Measurements from ENCODE around the gene TMEM91. TPM values are rescaled to one million over a fixed set of nuclear protein-coding genes. Genes with fewer than 3 reads are reported as not detected.

Gene TMEM91
- total and polyA plus RNA-seq, 2 experiments from 2014 or later, result 27.5 to 51.8 TPM

DNA sequence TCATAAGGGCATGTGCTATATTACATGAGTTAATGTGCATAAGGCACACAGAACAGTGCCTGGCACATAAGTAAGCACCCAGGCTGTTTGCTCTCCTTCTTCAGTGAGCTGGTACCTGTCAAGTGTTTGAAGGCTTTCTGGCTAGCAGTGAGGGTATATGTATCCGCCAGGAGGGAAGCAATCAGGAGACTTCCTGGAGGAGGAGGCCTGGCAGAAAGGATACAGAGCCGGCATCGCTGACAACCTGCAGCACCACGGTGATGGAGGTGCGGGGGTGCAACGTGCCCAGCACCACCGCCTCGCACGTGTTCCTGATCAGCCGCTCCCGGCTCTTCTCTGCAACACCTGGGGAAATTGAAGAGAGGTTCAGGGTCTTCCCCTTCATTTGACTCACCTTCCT, 15.3 kb downstream of the TMEM91 start:
- Histone ChIP-seq H2AFZ (no peak overlapping the region), H3K4me3 (no peak overlapping the region), H3K4me1 (ENCODE audit: insufficient read depth) (peaks cover 3% of the 10 kb centered on the region), H3K79me2 (peaks cover 7% of the 10 kb centered on the region), H3K9me3 (ENCODE audit: low read depth) (no peaks in the 10 kb centered on the region), H3K27me3 (no peaks in the 10 kb centered on the region), H3K4me2 (no peak overlapping the region), H4K20me1 (ENCODE audit: insufficient read depth, poor library complexity, severe bottlenecking) (no peaks in the 10 kb centered on the region), H3K36me3 (replicated peaks; ENCODE audit: insufficient read depth, low read depth) (no peaks in the 10 kb centered on the region), H3K9me2 (replicated peaks; ENCODE audit: insufficient read depth) (no peaks in the 10 kb centered on the region), H3K27ac (no peak overlapping the region)
- 98% methylated on average over 11 of the region's 11 CpGs for WGBS (ENCODE audit: low lambda C conversion rate, missing lambda C conversion rate)
- TF ChIP-seq, protein P1, sequence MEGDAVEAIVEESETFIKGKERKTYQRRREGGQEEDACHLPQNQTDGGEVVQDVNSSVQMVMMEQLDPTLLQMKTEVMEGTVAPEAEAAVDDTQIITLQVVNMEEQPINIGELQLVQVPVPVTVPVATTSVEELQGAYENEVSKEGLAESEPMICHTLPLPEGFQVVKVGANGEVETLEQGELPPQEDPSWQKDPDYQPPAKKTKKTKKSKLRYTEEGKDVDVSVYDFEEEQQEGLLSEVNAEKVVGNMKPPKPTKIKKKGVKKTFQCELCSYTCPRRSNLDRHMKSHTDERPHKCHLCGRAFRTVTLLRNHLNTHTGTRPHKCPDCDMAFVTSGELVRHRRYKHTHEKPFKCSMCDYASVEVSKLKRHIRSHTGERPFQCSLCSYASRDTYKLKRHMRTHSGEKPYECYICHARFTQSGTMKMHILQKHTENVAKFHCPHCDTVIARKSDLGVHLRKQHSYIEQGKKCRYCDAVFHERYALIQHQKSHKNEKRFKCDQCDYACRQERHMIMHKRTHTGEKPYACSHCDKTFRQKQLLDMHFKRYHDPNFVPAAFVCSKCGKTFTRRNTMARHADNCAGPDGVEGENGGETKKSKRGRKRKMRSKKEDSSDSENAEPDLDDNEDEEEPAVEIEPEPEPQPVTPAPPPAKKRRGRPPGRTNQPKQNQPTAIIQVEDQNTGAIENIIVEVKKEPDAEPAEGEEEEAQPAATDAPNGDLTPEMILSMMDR (IDR thresholded peaks at IDR 0.05; ENCODE audit: poor library complexity), result no peak
- TF ChIP-seq EZH2 (IDR thresholded peaks at IDR 0.05; ENCODE audit: borderline replicate concordance) (no peak), EZH2phosphoT487 (IDR thresholded peaks at IDR 0.05; ENCODE audit: low read depth, severe bottlenecking, unreplicated experiment) (no peak)
- no peak for DNase-seq (ENCODE audit: low spot score)

GRCh38 chr19:41392775-41393174, 16.4 kb downstream of the TMEM91 start:
- TF ChIP-seq EZH2phosphoT487 (IDR thresholded peaks at IDR 0.05; ENCODE audit: low read depth, severe bottlenecking, unreplicated experiment) (no peak), EZH2 (IDR thresholded peaks at IDR 0.05; ENCODE audit: borderline replicate concordance) (no peak)
- TF ChIP-seq, protein P1 (IDR thresholded peaks at IDR 0.05; ENCODE audit: poor library complexity), result no peak
- no peaks in the 10 kb centered on the region for H3K9me3 ChIP-seq (ENCODE audit: low read depth)
- no peaks in the 10 kb centered on the region for H3K36me3 ChIP-seq (replicated peaks; ENCODE audit: insufficient read depth, low read depth)
- peaks cover 7% of the 10 kb centered on the region for H3K79me2 ChIP-seq
- no peaks in the 10 kb centered on the region for H4K20me1 ChIP-seq (ENCODE audit: insufficient read depth, poor library complexity, severe bottlenecking)
- H3K9me2 ChIP-seq (replicated peaks; ENCODE audit: insufficient read depth), result no peaks in the 10 kb centered on the region
- peaks cover 3% of the 10 kb centered on the region for H3K4me1 ChIP-seq (ENCODE audit: insufficient read depth)
- 92% methylated on average over 12 of the region's 12 CpGs for WGBS (ENCODE audit: low lambda C conversion rate, missing lambda C conversion rate)
- H3K27ac ChIP-seq, result no peak overlapping the region
- H3K4me3 ChIP-seq, result no peak overlapping the region
- no peaks in the 10 kb centered on the region for H3K27me3 ChIP-seq
- H2AFZ ChIP-seq, result no peak overlapping the region
- DNase-seq (ENCODE audit: low spot score), result no peak
- no peak overlapping the region for H3K4me2 ChIP-seq

GRCh38 chr19:41395355-41395754, 19.0 kb downstream of the TMEM91 start:
- Histone ChIP-seq H3K9me3 (ENCODE audit: low read depth) (no peaks in the 10 kb centered on the region), H3K79me2 (peaks cover 29% of the 10 kb centered on the region), H2AFZ (no peak overlapping the region), H3K4me2 (no peak overlapping the region), H3K4me1 (ENCODE audit: insufficient read depth) (peaks cover 3% of the 10 kb centered on the region), H3K27me3 (no peaks in the 10 kb centered on the region), H3K36me3 (replicated peaks; ENCODE audit: insufficient read depth, low read depth) (no peaks in the 10 kb centered on the region), H4K20me1 (ENCODE audit: insufficient read depth, poor library complexity, severe bottlenecking) (no peaks in the 10 kb centered on the region), H3K9me2 (replicated peaks; ENCODE audit: insufficient read depth) (no peaks in the 10 kb centered on the region), H3K4me3 (no peak overlapping the region), H3K27ac (no peak overlapping the region)
- no peak for DNase-seq (ENCODE audit: low spot score)
- TF ChIP-seq, protein P1 (IDR thresholded peaks at IDR 0.05; ENCODE audit: poor library complexity), result no peak
- no peak for TF ChIP-seq EZH2phosphoT487 (IDR thresholded peaks at IDR 0.05; ENCODE audit: low read depth, severe bottlenecking, unreplicated experiment)
- no peak for TF ChIP-seq EZH2 (IDR thresholded peaks at IDR 0.05; ENCODE audit: borderline replicate concordance)
- WGBS (ENCODE audit: low lambda C conversion rate, missing lambda C conversion rate), result 87% methylated on average over 6 of the region's 6 CpGs
